HepG2 (cell line): ENCODE measurements around the gene ARHGEF26. TPM values are rescaled to one million over a fixed set of nuclear protein-coding genes. Genes with fewer than 3 reads are reported as not detected.

Experiments
- ATAC-seq: fragments of 200-7000 bp; cut with Tn5 transposase; 3 replicates; pipeline ENCODE4 v1.9.1; 2020; ENCODE audit warnings: mild to moderate bottlenecking, moderate library complexity
- BruUV-seq: library from RNA; stranded (reverse); fragments of 400-500 nt; replicated peaks from 2 replicates; lab custom pipeline; 2021; lab: Mats Ljungman, UMichigan
- CTCF ChIA-PET: fragments of 300-600 bp; formaldehyde crosslinking; extraction: SDS; loops from one replicate; lab custom pipeline; 2021; ENCODE audit warnings: low total read pairs, inconsistent platforms, low intra/inter-chr PET ratio; lab: Yijun Ruan, JAX
- POLR2A ChIA-PET: fragments of 350-600 bp; sonication (Branson Sonifier 250); formaldehyde crosslinking; loops from one replicate; lab custom pipeline; 2020; ENCODE audit warnings: antibody characterized with exemption, inconsistent platforms; lab: Yijun Ruan, JAX
- DNase-seq: peaks from one replicate; pipeline ENCODE4 v3.0.0-alpha.2; 2015; ENCODE audit warnings: low spot score
- FAIRE-seq: peaks from 3 replicates; lab custom pipeline; 2011; peaks lifted over from hg19 to GRCh38; lab: Jason Lieb, UNC
- H2AFZ ChIP-seq: one replicate; pipeline ENCODE4 v1.6.1; 2011; ENCODE audit warnings: low read length, inconsistent platforms
- H3K27ac ChIP-seq: fragments of 300-600 bp; 3 replicates; pipeline ENCODE4 v1.8.0; 2011; ENCODE audit warnings: mixed run types, mild to moderate bottlenecking, mixed read lengths, low read length, inconsistent platforms; ENCODE audit not compliant: insufficient read depth; ENCODE audit errors: extremely low read length
- H3K27me3 ChIP-seq, 2 experiments: fragments of 200-600 bp in 1 of 2; 2 replicates in 1 of 2; 3 replicates in 1 of 2; pipeline versions ENCODE4 v1.6.0 to v1.8.0; 2011; ENCODE audit warnings: low read length in 2 of 2, mild to moderate bottlenecking in 2 of 2, moderate library complexity in 2 of 2, inconsistent platforms in 1 of 2; ENCODE audit not compliant: insufficient read depth in 2 of 2, control insufficient read depth in 1 of 2
- H3K36me3 ChIP-seq, 2 experiments: fragments of 200-600 bp in 1 of 2; replicated peaks in 1 of 2; 2 replicates in 1 of 2; 3 replicates in 1 of 2; pipeline versions ENCODE4 v1.5.1 to v1.8.0; 2011; ENCODE audit warnings: low read length in 2 of 2, inconsistent platforms in 1 of 2; ENCODE audit not compliant: insufficient read depth in 2 of 2, control insufficient read depth in 1 of 2
- H3K4me1 ChIP-seq: 2 replicates; pipeline ENCODE4 v1.5.1; 2012; ENCODE audit warnings: low read length, inconsistent platforms; ENCODE audit not compliant: insufficient read depth
- H3K4me2 ChIP-seq: 2 replicates; pipeline ENCODE4 v1.6.0; 2011; ENCODE audit warnings: low read depth, low read length, inconsistent platforms
- H3K4me3 ChIP-seq, 3 experiments: fragments of 200-600 bp in 1 of 3; sonication (generic), shearing (Covaris generic) in 1 of 3; replicated peaks in 1 of 3; 2 replicates each; pipeline ENCODE4 v1.5.1; 2011 to 2016; ENCODE audit warnings: low read length in 3 of 3, inconsistent platforms in 2 of 3, low read depth in 2 of 3, mild to moderate bottlenecking in 2 of 3, control low read depth in 1 of 3, mixed read lengths in 1 of 3; ENCODE audit not compliant: insufficient read depth in 1 of 3
- H3K79me2 ChIP-seq: one replicate; pipeline ENCODE4 v1.6.1; 2011; ENCODE audit warnings: low read length, inconsistent platforms; ENCODE audit not compliant: insufficient read depth
- H3K9ac ChIP-seq: 2 replicates; pipeline ENCODE4 v1.6.0; 2011; ENCODE audit warnings: mild to moderate bottlenecking, low read depth, low read length, inconsistent platforms; ENCODE audit not compliant: insufficient read depth
- H3K9me3 ChIP-seq: 2 replicates; pipeline ENCODE4 v1.5.1; 2012; ENCODE audit warnings: mild to moderate bottlenecking, low read length
- H4K20me1 ChIP-seq: 2 replicates; pipeline ENCODE4 v1.6.0; 2011; ENCODE audit warnings: inconsistent platforms, mild to moderate bottlenecking, low read length, moderate library complexity; ENCODE audit not compliant: insufficient read depth
- EZH2 ChIP-seq: conservative IDR thresholded peaks from 2 replicates; pipeline ENCODE4 v1.6.1; 2012; ENCODE audit warnings: mild to moderate bottlenecking, low read depth, low read length, moderate library complexity
- HNF4A ChIP-seq: sonication (generic); formaldehyde crosslinking; IDR thresholded peaks from 2 replicates; pipeline ENCODE4 v1.4.0; 2020; ENCODE audit warnings: missing genetic modification reagents
- NFYB ChIP-seq: sonication (generic); formaldehyde crosslinking; IDR thresholded peaks from 2 replicates; pipeline ENCODE4 v1.4.0; 2020; ENCODE audit warnings: missing genetic modification reagents
- SCMH1 ChIP-seq: sonication (generic); formaldehyde crosslinking; IDR thresholded peaks from 2 replicates; pipeline ENCODE4 v1.9.0; 2021; ENCODE audit warnings: missing genetic modification reagents, mild to moderate bottlenecking, borderline replicate concordance
- STAG1 ChIP-seq: sonication (generic); formaldehyde crosslinking; IDR thresholded peaks from 2 replicates; pipeline ENCODE4 v1.4.0; 2020; ENCODE audit warnings: missing genetic modification reagents
- ZFYVE20 ChIP-seq: sonication (generic); formaldehyde crosslinking; IDR thresholded peaks from 2 replicates; pipeline ENCODE4 v1.8.0; 2023; ENCODE audit warnings: low read depth, mild to moderate bottlenecking, moderate library complexity, missing genetic modification reagents, borderline replicate concordance
- ZNF530 ChIP-seq: sonication (generic); formaldehyde crosslinking; IDR thresholded peaks from 2 replicates; pipeline ENCODE4 v1.5.0; 2020; ENCODE audit warnings: low read depth, mild to moderate bottlenecking, missing genetic modification reagents
- ZNF550 ChIP-seq: sonication (generic); formaldehyde crosslinking; IDR thresholded peaks from 2 replicates; pipeline ENCODE4 v1.4.0; 2020; ENCODE audit warnings: mild to moderate bottlenecking, missing genetic modification reagents, borderline replicate concordance
- ZNF598 ChIP-seq: sonication (generic); formaldehyde crosslinking; IDR thresholded peaks from 2 replicates; pipeline ENCODE4 v1.5.1; 2020; ENCODE audit warnings: mild to moderate bottlenecking, missing genetic modification reagents, borderline replicate concordance
- ZNF670 ChIP-seq: sonication (generic); formaldehyde crosslinking; IDR thresholded peaks from 2 replicates; pipeline ENCODE4 v1.8.0; 2022; ENCODE audit warnings: mild to moderate bottlenecking, missing genetic modification reagents, borderline replicate concordance
- whole genome bisulfite sequencing: methylation state at CpG from one replicate; pipeline ENCODE4 v1.1.6; 2017; ENCODE audit warnings: low lambda C conversion rate; 5-methylcytosine and 5-hydroxymethylcytosine counted together
- in situ Hi-C: cut with HindIII; loops from 2 replicates; pipeline ENCODE4 v1.10.0; 2017; ENCODE audit warnings: low pct_unique_long_range_greater_than_20kb; ENCODE audit not compliant: extremely low pct_ligation_motif_present
- intact Hi-C: fragments of 100-400 bp; cut with micrococcal nuclease; formaldehyde crosslinking; loops from one replicate; pipeline ENCODE4 v1.10.0; 2022; ENCODE audit not compliant: unreplicated experiment
- polyA plus RNA-seq, 8 experiments: library from polyadenylated mRNA; depleted of rRNA in 3 of 8; stranded (reverse) in 7 of 8; unstranded in 1 of 8; fragments of >200 nt; fragmentation: Illumina TruSeq in 4 of 8; extraction: Trizol in 4 of 8; gene quantifications; 2 replicates each; pipeline versions ENCODE4 v1.2.1 to v1.2.3, GENCODE V29; 2011 to 2016; ENCODE audit warnings: low read depth in 4 of 8, missing spikeins in 1 of 8, mixed read lengths in 1 of 8; ENCODE audit not compliant: insufficient read depth in 1 of 8
- total RNA-seq, 5 experiments: library from RNA; depleted of rRNA; stranded (reverse); fragments of >200 nt; fragmentation: Illumina TruSeq; extraction: Trizol; gene quantifications; 2 replicates each; pipeline ENCODE4 v1.2.3, GENCODE V29; 2016; ENCODE audit warnings: low read depth in 1 of 5

The ARHGEF26 gene
- total and polyA plus RNA-seq, 2 of the 13 experiments (the other 11 are each of a cell fraction or from before 2014, with no cell fraction given): 0.74 to 6.1 TPM

- TF ChIP-seq SCMH1 (CRISPR knock-in tag) (no peak), ZNF670 (CRISPR knock-in tag) (no peak), EZH2 (no peak), STAG1 (CRISPR knock-in tag) (peak; percentile 77), ZNF598 (CRISPR knock-in tag) (no peak), ZNF530 (CRISPR knock-in tag) (no peak)
- TF ChIP-seq, all 625 proteins: peak for 4
These were observed 25.3 kb upstream of the ARHGEF26 start (continued) for GRCh38 chr3:154095832-154096421.

DNA sequence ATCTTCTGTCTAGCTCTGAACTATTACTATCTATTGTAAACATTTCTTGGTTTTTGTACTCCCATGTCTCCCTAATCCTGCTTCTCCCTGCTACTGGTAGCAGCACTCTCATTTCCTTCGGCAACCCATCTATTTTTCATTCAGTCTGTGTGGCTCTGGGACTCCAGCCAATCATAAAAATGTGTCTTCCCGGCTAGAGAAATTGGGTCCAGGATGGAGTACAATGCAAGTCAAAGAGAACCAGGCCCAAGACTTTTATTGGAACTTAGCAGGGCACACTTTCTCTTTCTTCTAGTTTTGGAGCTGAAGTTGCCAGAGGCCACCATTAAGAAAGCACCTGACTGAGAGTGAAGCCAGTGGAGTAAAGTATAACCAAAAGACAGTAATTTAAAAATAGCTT is 22.8 kb upstream of the ARHGEF26 start:
- BruUV-seq: no TSS peak

More for the DNA sequence above, 22.8 kb upstream of the ARHGEF26 start:
- Histone ChIP-seq H3K9ac (no peak overlapping the region), H3K4me1 (peaks cover 8% of the 10 kb centered on the region), H3K36me3 (no peaks in the 10 kb centered on the region), H3K4me2 (peak overlapping the region; percentile 42), H3K27me3 (no peaks in the 10 kb centered on the region; a peak in 1 of 5 replicates), H3K27ac (no peak overlapping the region), H2AFZ (peak overlapping the region; percentile 5), H3K9me3 (no peaks in the 10 kb centered on the region), H3K4me3 (no peak overlapping the region)
- intact Hi-C loops (no loop called here), in situ Hi-C loops (loop anchor here (5.0 kb wide), 1 partner anchor 154 kb away; no protein-coding TSS in a partner anchor)
- ATAC-seq (peak; percentile 71), DNase-seq (no peak), FAIRE-seq (no peak)
- CTCF ChIA-PET: no interaction called here
- POLR2A ChIA-PET: no interaction called here
- TF ChIP-seq ZNF550 (CRISPR knock-in tag): no peak
- no peak for TF ChIP-seq ZFYVE20 (CRISPR knock-in tag)
- no peak for TF ChIP-seq NFYB
- TF ChIP-seq HNF4A (CRISPR knock-in tag): peak; percentile 19; the same call in 1 of the 2 replicates
- TF ChIP-seq, all 625 proteins: peak for 1
- WGBS: 2% methylated on average over 2 of the region's 2 CpGs
- Histone ChIP-seq H4K20me1 (no peaks in the 10 kb centered on the region), H3K79me2 (no peaks in the 10 kb centered on the region)
